Psoas muscle (tissue), 8 donors: ENCODE measurements around the gene LONRF2. TPM values are rescaled to one million over a fixed set of nuclear protein-coding genes. Genes with fewer than 3 reads are reported as not detected.

Experiments
- ATAC-seq, 4 donors: fragments of 200-7000 bp; cut with Tn5 transposase; one replicate each; pipeline ENCODE4 v1.9.1; 2020; ENCODE audit warnings: moderate library complexity in 3 of 4, mild to moderate bottlenecking in 2 of 4
- DNase-seq, 2 donors: peaks; one replicate each; pipeline ENCODE4 v3.0.0-alpha.2; 2020
- H3K27ac ChIP-seq: fragments of 200-600 bp; one replicate; pipeline ENCODE4 v1.8.0; 2022
- H3K27me3 ChIP-seq, 3 donors: fragments of 200-600 bp in 1 of 3; one replicate each; pipeline versions ENCODE4 v1.6.1 to v1.8.0; 2013 to 2022; ENCODE audit warnings: low read length in 2 of 3, mild to moderate bottlenecking in 2 of 3, moderate library complexity in 1 of 3; ENCODE audit not compliant: insufficient read depth in 3 of 3
- H3K36me3 ChIP-seq, 2 donors: fragments of 200-600 bp in 1 of 2; one replicate each; pipeline versions ENCODE4 v1.6.1 to v1.8.0; 2013 to 2022; ENCODE audit warnings: low read depth in 1 of 2, mild to moderate bottlenecking in 1 of 2, moderate library complexity in 1 of 2; ENCODE audit not compliant: insufficient read depth in 1 of 2
- H3K4me1 ChIP-seq: fragments of 200-600 bp; one replicate; pipeline ENCODE4 v1.8.0; 2022
- H3K4me3 ChIP-seq: fragments of 200-600 bp; one replicate; pipeline ENCODE4 v1.8.0; 2022; ENCODE audit warnings: mild to moderate bottlenecking
- H3K9me3 ChIP-seq: fragments of 200-600 bp; one replicate; pipeline ENCODE4 v1.8.0; 2022
- WGBS, 3 donors: extraction: QIAGEN DNeasy Blood & Tissue Kit; methylation state at CpG; one replicate each; pipeline versions ENCODE4 v1.1.6 to v1.1.7; 2013; 5-methylcytosine and 5-hydroxymethylcytosine counted together
- intact Hi-C, 2 donors: fragments of 100-400 bp; cut with DNase I; formaldehyde crosslinking; loops; one replicate each; pipeline versions ENCODE4 v1.11.0 to v1.14.2; 2022
- polyA plus RNA-seq, 3 donors: library from polyadenylated mRNA; stranded (reverse); fragments of 200-250 nt; gene quantifications; one replicate each; pipeline ENCODE4 v1.2.3, GENCODE V29; 2013
- total RNA-seq, 4 donors: library from RNA; stranded (reverse); fragmentation: NEBNext Ultra II Directional in 2 of 4; extraction: Animal tissue kit (Norgen Biotek cat#: 25700) in 2 of 4; gene quantifications; one replicate each; pipeline versions ENCODE4 v1.2.1 to v1.2.4, GENCODE V29; 2021 to 2023
- TF ChIP-seq, protein P1 (sequence below): fragments of 200-600 bp; IDR thresholded peaks from one replicate; pipeline ENCODE4 v1.8.0; 2022; ENCODE audit warnings: antibody characterized with exemption
- donor health status: healthy with polysubstance abuse.
- donor health status: DM: no; HTN: no; CAD: no; lungs with moderate emphysema.
- donor health status: Bipolar disorder and iron deficiency.
- donor health status: healthy.
- donor health status: DM: yes; HTN: yes; CAD: no.
- donor health status: DM: no; HTN: no; CAD: no.
- donor health status: DM: no; HTN: no; CAD: no.
- donor health status: DM: yes; HTN: yes; CAD: no.

Gene LONRF2
- total and polyA plus RNA-seq, 7 donors: 0.22 to 11.5 (median 5.7) TPM

GRCh38 chr2:100248044-100248330, 74.3 kb downstream of the LONRF2 start:
- Histone ChIP-seq H3K27ac (no peak overlapping the region), H3K27me3 (no peaks in the 10 kb centered on the region), H3K4me1 (no peaks in the 10 kb centered on the region), H3K4me3 (no peak overlapping the region), H3K36me3 (no peaks in the 10 kb centered on the region), H3K9me3 (no peaks in the 10 kb centered on the region)
- DNase-seq (no peak), ATAC-seq (no peak)
- intact Hi-C loops: no loop called here
- WGBS, 3 donors: 86 to 93% (median 88%) methylated on average over 4 of the region's 4 CpGs
- TF ChIP-seq, protein P1, sequence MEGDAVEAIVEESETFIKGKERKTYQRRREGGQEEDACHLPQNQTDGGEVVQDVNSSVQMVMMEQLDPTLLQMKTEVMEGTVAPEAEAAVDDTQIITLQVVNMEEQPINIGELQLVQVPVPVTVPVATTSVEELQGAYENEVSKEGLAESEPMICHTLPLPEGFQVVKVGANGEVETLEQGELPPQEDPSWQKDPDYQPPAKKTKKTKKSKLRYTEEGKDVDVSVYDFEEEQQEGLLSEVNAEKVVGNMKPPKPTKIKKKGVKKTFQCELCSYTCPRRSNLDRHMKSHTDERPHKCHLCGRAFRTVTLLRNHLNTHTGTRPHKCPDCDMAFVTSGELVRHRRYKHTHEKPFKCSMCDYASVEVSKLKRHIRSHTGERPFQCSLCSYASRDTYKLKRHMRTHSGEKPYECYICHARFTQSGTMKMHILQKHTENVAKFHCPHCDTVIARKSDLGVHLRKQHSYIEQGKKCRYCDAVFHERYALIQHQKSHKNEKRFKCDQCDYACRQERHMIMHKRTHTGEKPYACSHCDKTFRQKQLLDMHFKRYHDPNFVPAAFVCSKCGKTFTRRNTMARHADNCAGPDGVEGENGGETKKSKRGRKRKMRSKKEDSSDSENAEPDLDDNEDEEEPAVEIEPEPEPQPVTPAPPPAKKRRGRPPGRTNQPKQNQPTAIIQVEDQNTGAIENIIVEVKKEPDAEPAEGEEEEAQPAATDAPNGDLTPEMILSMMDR: no peak

GRCh38 chr2:100247256-100248043, 74.9 kb downstream of the LONRF2 start:
- TF ChIP-seq, protein P1: no peak
- WGBS, 3 donors: 80 to 82% (median 81%) methylated on average over 14 of the region's 14 CpGs
- no peaks in the 10 kb centered on the region for H3K36me3 ChIP-seq
- H3K27ac ChIP-seq: no peak overlapping the region
- ATAC-seq (no peak), DNase-seq (no peak)
- no peak overlapping the region for H3K4me3 ChIP-seq
- intact Hi-C loops: no loop called here
- H3K9me3 ChIP-seq: no peaks in the 10 kb centered on the region
- no peaks in the 10 kb centered on the region for H3K27me3 ChIP-seq
- H3K4me1 ChIP-seq: no peaks in the 10 kb centered on the region

DNA sequence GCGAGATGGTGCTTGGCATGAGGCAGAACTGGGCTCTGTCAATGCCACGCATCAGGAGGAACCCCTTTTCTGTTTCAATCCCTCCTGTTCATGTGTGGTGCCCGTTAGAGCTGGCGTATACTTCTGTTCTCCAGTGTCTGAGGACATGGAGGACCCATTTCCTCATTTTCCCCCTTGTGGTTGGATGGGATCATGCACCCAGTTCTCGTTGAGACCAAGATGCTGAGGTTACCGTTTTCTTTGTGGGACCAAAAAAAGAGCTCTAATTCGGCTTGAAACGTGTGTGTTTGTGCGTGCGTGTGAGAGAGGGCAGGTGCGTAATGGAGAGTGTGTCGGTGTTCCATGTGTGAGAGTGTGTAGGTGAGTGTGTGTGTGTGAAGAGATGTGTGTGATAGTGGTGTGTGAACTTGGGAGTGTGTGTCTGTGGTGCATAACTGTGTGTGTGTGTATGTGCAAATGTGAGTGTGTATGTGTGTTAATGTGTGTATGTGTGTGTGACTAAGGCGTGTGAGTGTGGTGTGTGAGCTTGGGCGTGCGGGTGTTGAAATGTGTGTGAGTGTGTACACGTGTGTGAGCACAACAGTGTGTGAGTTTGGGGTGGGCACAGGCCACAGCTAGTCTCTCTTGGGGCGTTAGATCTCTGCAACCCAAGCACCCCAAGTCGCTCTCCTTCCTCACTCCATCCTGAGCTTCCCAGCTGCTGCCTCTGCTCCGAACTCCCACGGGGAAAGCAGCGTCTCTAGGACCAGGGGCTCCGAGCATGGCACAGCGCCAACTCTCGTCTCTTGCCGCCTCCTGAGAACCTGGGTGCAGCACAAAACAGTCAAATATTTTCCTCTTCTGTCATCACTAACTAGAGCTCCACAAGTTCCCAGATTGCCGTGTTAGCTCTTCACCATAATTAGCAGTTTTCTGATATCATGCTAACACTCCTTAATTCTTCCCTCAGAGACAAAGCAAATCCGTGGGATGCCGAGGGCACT, 75.8 kb downstream of the LONRF2 start:
- TF ChIP-seq, protein P1: peak; percentile 18
- H3K27ac ChIP-seq: no peak overlapping the region
- H3K36me3 ChIP-seq: no peaks in the 10 kb centered on the region
- DNase-seq: no peak
- no peaks in the 10 kb centered on the region for H3K4me1 ChIP-seq
- H3K4me3 ChIP-seq: no peak overlapping the region
- ATAC-seq: no peak
- H3K9me3 ChIP-seq: no peaks in the 10 kb centered on the region
- 62 to 72% (median 66%) methylated on average over 27 to 28 of the region's 28 CpGs for WGBS, 3 donors
- intact Hi-C loops: no loop called here
- no peaks in the 10 kb centered on the region for H3K27me3 ChIP-seq

- DNase-seq (no peak), ATAC-seq (no peak)
- TF ChIP-seq, protein P1: no peak
- Histone ChIP-seq H3K27ac (no peak overlapping the region), H3K4me3 (no peak overlapping the region), H3K36me3 (no peaks in the 10 kb centered on the region), H3K9me3 (no peaks in the 10 kb centered on the region), H3K4me1 (no peaks in the 10 kb centered on the region), H3K27me3 (no peaks in the 10 kb centered on the region)
- WGBS, 3 donors: 91 to 94% (median 93%) methylated on average over 4 of the region's 4 CpGs
- intact Hi-C loops: loop anchor here in 1 of 2 donors (2.0 kb wide), 1 partner anchor 687 kb away; no protein-coding TSS in a partner anchor
Observed at GRCh38 chr2:100245681-100246080, 76.6 kb downstream of the LONRF2 start.
